CD4-positive, alpha-beta T cell treated with Interleukin-6 at 100 ng/mL for 8 hours (primary cell): Measurements from ENCODE around the gene LY6G6D.

Source experiments
- DNase-seq: peaks from one replicate; pipeline ENCODE4 v3.0.0-alpha.2; 2020; ENCODE audit warnings: mixed read lengths, low spot score

The LY6G6D gene

GRCh38 chr6:31736021-31736767 is 21.0 kb downstream of the LY6G6D start, which contains the start of gene CLIC1:
TSS of gene CLIC1 (minus strand) at chr6:31736530. CDS start at chr6:31736300, 230 bp downstream.
- peak; percentile 56 for DNase-seq

- DNase-seq = no peak
Observed at GRCh38 chr6:31736768-31737314, 21.7 kb downstream of the LY6G6D start.

GRCh38 chr6:31737315-31737990 is 22.3 kb downstream of the LY6G6D start:
- no peak for DNase-seq

- peak; percentile 77 for DNase-seq
Observed at GRCh38 chr6:31737991-31738979, 23.1 kb downstream of the LY6G6D start.

GRCh38 chr6:31739639-31740396 is 24.7 kb downstream of the LY6G6D start, which contains the start of gene MSH5:
TSS of gene MSH5 (plus strand) at chr6:31740005. CDS start at chr6:31740467, 462 bp downstream.
- peak; percentile 97 for DNase-seq

GRCh38 chr6:31740397-31741223 is 25.5 kb downstream of the LY6G6D start:
- no peak for DNase-seq

- DNase-seq = no peak
Observed at GRCh38 chr6:31741815-31742214, 26.7 kb downstream of the LY6G6D start.

- no peak for DNase-seq
Observed at GRCh38 chr6:31742894-31743293, 27.7 kb downstream of the LY6G6D start.

GRCh38 chr6:31744422-31744821 is 29.3 kb downstream of the LY6G6D start:
- DNase-seq = no peak

GRCh38 chr6:31749301-31750036 is 34.3 kb downstream of the LY6G6D start:
- no peak for DNase-seq

GRCh38 chr6:31750411-31751022 is 35.4 kb downstream of the LY6G6D start:
- DNase-seq = no peak

GRCh38 chr6:31752739-31753319 is 37.7 kb downstream of the LY6G6D start:
- no peak for DNase-seq

GRCh38 chr6:31758281-31758680 is 43.1 kb downstream of the LY6G6D start:
- no peak for DNase-seq

- DNase-seq = no peak
Observed at GRCh38 chr6:31760790-31761189, 45.6 kb downstream of the LY6G6D start.

- no peak for DNase-seq
Observed at GRCh38 chr6:31761343-31761742, 46.2 kb downstream of the LY6G6D start.

GRCh38 chr6:31762356-31762755 is 47.2 kb downstream of the LY6G6D start, which contains the start of gene SAPCD1:
TSS of gene SAPCD1 (plus strand) at chr6:31762656. CDS start at chr6:31763055, 399 bp downstream.
- no peak for DNase-seq

GRCh38 chr6:31762878-31763618 is 47.9 kb downstream of the LY6G6D start:
- DNase-seq = no peak

- DNase-seq = no peak
Observed at GRCh38 chr6:31763619-31763940, 48.4 kb downstream of the LY6G6D start.
